Right atrium auricular region (tissue), 2 donors: Measurements from ENCODE around the gene SAA4. TPM values are rescaled to one million over a fixed set of nuclear protein-coding genes. Genes with fewer than 3 reads are reported as not detected.
"Not testable (repeated sequence)": the region's sequence is repeated elsewhere in the genome, so short reads cannot be mapped to it uniquely, and the experiment has no call there.

Experiments
- DNase-seq: peaks from one replicate; pipeline ENCODE4 v3.0.0-alpha.2; 2019; ENCODE audit warnings: low spot score
- H3K27ac ChIP-seq, 2 donors: fragments of 200-600 bp; sonication (generic); 1 replicate in 1 of 2; 2 replicates in 1 of 2; pipeline ENCODE4 v1.5.1; 2016 to 2019
- H3K27me3 ChIP-seq, 2 donors: fragments of 200-600 bp; sonication (generic); one replicate each; pipeline versions ENCODE4 v1.5.1 to v1.6.0; 2017 to 2019
- H3K36me3 ChIP-seq: fragments of 200-600 bp; sonication (generic); one replicate; pipeline ENCODE4 v1.5.1; 2016
- H3K4me1 ChIP-seq, 2 donors: fragments of 200-600 bp; sonication (generic); one replicate each; pipeline versions ENCODE4 v1.5.1 to v1.6.0; 2017 to 2019
- H3K4me3 ChIP-seq, 2 donors: fragments of 200-600 bp; sonication (generic); 1 replicate in 1 of 2; 2 replicates in 1 of 2; pipeline ENCODE4 v1.5.1; 2017 to 2019; ENCODE audit warnings: mild to moderate bottlenecking in 1 of 2, moderate library complexity in 1 of 2
- H3K9me3 ChIP-seq, 2 donors: fragments of 200-600 bp; sonication (generic); one replicate each; pipeline ENCODE4 v1.5.1; 2019
- CTCF ChIP-seq, 2 donors: fragments of 200-600 bp; sonication (generic); IDR thresholded peaks; one replicate each; pipeline ENCODE4 v1.5.1; 2019; ENCODE audit warnings: antibody characterized with exemption in 2 of 2
- total RNA-seq, 2 donors: library from RNA; depleted of rRNA; stranded (reverse); fragments of >200 nt; gene quantifications; one replicate each; pipeline ENCODE4 v1.1.0, GENCODE V29; 2016

The SAA4 gene
- total RNA-seq, 2 donors from 2014 or later: not detected

GRCh38 chr11:18264035-18264434 lies 27.4 kb upstream of the SAA4 start:
- no peaks in the 10 kb centered on the region for H3K4me1 ChIP-seq
- TF ChIP-seq CTCF (IDR thresholded peaks at IDR 0.05): no peak
- DNase-seq: no peak
- H3K27ac ChIP-seq: no peak overlapping the region
- no peaks in the 10 kb centered on the region for H3K9me3 ChIP-seq
- no peak overlapping the region for H3K4me3 ChIP-seq
- no peaks in the 10 kb centered on the region for H3K36me3 ChIP-seq
- no peaks in the 10 kb centered on the region for H3K27me3 ChIP-seq

DNA sequence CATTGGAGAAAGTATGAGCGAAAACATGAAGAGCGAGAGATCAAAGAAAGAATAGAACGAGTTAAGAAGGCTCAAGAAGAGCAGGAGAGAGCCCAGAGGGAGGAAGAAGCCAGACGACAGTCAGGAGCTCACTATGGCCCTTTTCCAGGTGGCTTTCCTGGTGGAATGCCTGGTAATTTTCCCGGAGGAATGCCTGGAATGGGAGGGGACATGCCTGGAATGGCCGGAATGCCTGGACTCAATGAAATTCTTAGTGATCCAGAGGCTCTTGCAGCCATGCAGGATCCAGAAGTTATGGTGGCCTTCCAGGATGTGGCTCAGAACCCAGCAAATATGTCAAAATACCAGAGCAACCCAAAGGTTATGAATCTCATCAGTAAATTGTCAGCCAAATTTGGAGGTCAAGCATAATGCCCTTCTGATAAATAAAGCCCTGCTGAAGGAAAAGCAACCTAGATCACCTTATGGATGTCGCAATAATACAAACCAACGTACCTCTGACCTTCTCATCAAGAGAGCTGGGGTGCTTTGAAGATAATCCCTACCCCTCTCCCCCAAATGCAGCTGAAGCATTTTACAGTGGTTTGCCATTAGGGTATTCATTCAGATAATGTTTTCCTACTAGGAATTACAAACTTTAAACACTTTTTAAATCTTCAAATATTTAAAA lies 26.2 kb upstream of the SAA4 start:
- not testable (repeated sequence) for DNase-seq, H3K4me3 ChIP-seq, H3K27ac ChIP-seq, H3K36me3 ChIP-seq, H3K4me1 ChIP-seq, H3K9me3 ChIP-seq, H3K27me3 ChIP-seq

DNA sequence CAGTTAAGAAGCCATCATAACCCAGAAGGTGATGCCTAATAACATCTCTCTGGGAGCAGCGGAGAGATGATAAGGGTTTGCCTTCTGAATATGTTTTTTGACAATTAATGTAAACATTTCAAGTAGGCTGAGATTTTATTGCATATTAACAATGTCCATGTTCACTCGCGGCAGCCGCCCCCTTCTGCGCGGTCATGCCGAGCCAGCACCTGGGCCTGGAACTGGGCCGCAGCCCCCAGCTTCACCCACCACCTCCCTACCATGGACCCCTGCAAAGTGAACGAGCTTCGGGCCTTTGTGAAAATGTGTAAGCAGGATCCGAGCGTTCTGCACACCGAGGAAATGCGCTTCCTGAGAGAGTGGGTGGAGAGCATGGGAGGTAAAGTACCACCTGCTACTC lies 25.1 kb upstream of the SAA4 start:
- Histone ChIP-seq H3K36me3 (no peaks in the 10 kb centered on the region), H3K4me3 (no peak overlapping the region), H3K27ac (no peak overlapping the region), H3K9me3 (no peaks in the 10 kb centered on the region), H3K27me3 (no peaks in the 10 kb centered on the region), H3K4me1 (no peaks in the 10 kb centered on the region)
- DNase-seq: no peak
- no peak for TF ChIP-seq CTCF (IDR thresholded peaks at IDR 0.05)

GRCh38 chr11:18259259-18259658 lies 22.7 kb upstream of the SAA4 start:
- H3K4me1 ChIP-seq: no peaks in the 10 kb centered on the region
- H3K27ac ChIP-seq: no peak overlapping the region
- H3K27me3 ChIP-seq: no peaks in the 10 kb centered on the region
- H3K9me3 ChIP-seq: no peaks in the 10 kb centered on the region
- no peak for DNase-seq
- H3K4me3 ChIP-seq: no peak overlapping the region
- no peaks in the 10 kb centered on the region for H3K36me3 ChIP-seq
- TF ChIP-seq CTCF (IDR thresholded peaks at IDR 0.05): no peak

DNA sequence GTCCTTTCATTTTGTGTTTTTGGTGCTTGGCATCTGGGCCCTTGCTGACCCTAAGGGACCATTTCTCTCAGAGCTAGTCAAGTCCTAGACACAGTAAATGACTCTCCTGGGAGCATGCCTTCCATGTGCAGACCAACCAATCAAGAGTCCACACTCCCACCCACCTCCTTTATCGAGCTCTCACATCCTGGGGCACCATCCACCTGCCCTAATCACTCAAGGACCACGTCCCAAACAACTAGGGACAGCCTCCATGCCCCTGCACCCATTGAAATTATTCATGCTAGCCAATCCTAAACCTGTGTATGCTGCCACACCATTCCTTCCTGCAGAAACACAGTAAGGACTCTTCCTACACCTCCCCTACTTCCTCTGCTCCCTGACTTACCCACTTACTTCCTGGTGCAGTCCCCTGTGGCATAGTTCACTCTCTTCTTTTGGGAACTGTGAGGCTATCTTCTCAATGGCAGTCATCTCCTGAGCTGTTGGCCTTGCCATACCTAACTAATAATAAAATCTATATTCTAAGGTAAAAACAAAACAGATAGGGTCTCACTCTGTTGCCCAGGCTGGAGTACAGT lies 18.3 kb upstream of the SAA4 start:
- no peaks in the 10 kb centered on the region for H3K9me3 ChIP-seq

More for the DNA sequence above, 18.3 kb upstream of the SAA4 start:
- DNase-seq: no peak
- no peaks in the 10 kb centered on the region for H3K27me3 ChIP-seq
- H3K4me1 ChIP-seq: no peaks in the 10 kb centered on the region
- no peak overlapping the region for H3K27ac ChIP-seq
- H3K36me3 ChIP-seq: no peaks in the 10 kb centered on the region
- TF ChIP-seq CTCF (IDR thresholded peaks at IDR 0.05): no peak
- no peak overlapping the region for H3K4me3 ChIP-seq
